OCI-LY7 (cell line): ENCODE measurements around the gene PIEZO1.

Source experiments
- EZH2phosphoT487 ChIP-seq: fragments of 200-600 bp; sonication (generic); IDR thresholded peaks from 2 replicates; pipeline ENCODE4 v1.6.1; 2018; ENCODE audit warnings: low read depth, borderline replicate concordance, mild to moderate bottlenecking, mixed run types, antibody characterized with exemption, low read length, moderate library complexity, mixed read lengths
- TF ChIP-seq, protein P1 (sequence below): fragments of 200-600 bp; sonication (generic); conservative IDR thresholded peaks from 2 replicates; pipeline ENCODE4 v1.5.1; 2014; ENCODE audit warnings: mild to moderate bottlenecking, antibody characterized with exemption, low read length, moderate library complexity, mixed read lengths

DNA sequence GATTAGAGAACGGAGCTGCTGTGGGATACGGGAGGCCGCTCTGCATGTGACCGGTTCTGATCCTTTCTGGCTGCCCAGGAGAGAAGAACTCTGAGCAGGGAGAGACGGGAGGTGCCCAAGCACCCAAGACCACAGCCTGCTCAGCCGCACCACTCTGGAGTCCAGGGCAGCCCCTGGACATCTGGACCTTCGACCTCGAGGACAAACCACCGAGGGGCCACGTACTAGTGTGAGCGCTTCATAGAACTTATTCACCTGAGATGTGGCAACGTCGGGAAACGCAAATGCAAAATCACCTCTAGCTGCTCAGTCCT is 84.7 kb downstream of the PIEZO1 start:
- TF ChIP-seq, protein P1, sequence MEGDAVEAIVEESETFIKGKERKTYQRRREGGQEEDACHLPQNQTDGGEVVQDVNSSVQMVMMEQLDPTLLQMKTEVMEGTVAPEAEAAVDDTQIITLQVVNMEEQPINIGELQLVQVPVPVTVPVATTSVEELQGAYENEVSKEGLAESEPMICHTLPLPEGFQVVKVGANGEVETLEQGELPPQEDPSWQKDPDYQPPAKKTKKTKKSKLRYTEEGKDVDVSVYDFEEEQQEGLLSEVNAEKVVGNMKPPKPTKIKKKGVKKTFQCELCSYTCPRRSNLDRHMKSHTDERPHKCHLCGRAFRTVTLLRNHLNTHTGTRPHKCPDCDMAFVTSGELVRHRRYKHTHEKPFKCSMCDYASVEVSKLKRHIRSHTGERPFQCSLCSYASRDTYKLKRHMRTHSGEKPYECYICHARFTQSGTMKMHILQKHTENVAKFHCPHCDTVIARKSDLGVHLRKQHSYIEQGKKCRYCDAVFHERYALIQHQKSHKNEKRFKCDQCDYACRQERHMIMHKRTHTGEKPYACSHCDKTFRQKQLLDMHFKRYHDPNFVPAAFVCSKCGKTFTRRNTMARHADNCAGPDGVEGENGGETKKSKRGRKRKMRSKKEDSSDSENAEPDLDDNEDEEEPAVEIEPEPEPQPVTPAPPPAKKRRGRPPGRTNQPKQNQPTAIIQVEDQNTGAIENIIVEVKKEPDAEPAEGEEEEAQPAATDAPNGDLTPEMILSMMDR = no peak
- TF ChIP-seq EZH2phosphoT487 = no peak
